Ascending aorta (tissue), 2 donors: ENCODE results near the gene TSEN2. TPM values are rescaled to one million over a fixed set of nuclear protein-coding genes. Genes with fewer than 3 reads are reported as not detected.
"Not testable (repeated sequence)": the region's sequence is repeated elsewhere in the genome, so short reads cannot be mapped to it uniquely, and the experiment has no call there.

Source experiments
- DNase-seq, 2 donors: peaks; one replicate each; pipeline ENCODE4 v3.0.0-alpha.2; 2019; ENCODE audit warnings: low spot score in 2 of 2
- H3K27ac ChIP-seq, 2 donors: fragments of 200-600 bp; sonication (generic); one replicate each; pipeline ENCODE4 v1.5.1; 2016 to 2017; ENCODE audit warnings: mild to moderate bottlenecking in 1 of 2
- H3K27me3 ChIP-seq: fragments of 200-600 bp; sonication (generic); one replicate; pipeline ENCODE4 v1.5.1; 2017
- H3K36me3 ChIP-seq, 2 donors: fragments of 200-600 bp; sonication (generic); one replicate each; pipeline ENCODE4 v1.5.1; 2016
- H3K4me1 ChIP-seq, 2 donors: fragments of 200-600 bp; sonication (generic); one replicate each; pipeline ENCODE4 v1.5.1; 2016 to 2017; ENCODE audit warnings: mild to moderate bottlenecking in 1 of 2
- H3K4me3 ChIP-seq, 2 donors: fragments of 200-600 bp; sonication (generic); one replicate each; pipeline ENCODE4 v1.5.1; 2016 to 2017; ENCODE audit warnings: mild to moderate bottlenecking in 1 of 2
- H3K9me3 ChIP-seq, 2 donors: fragments of 200-600 bp; sonication (generic); one replicate each; pipeline ENCODE4 v1.5.1; 2016
- CTCF ChIP-seq, 3 experiments: fragments of 200-600 bp in 2 of 3; fragments of 450-650 bp in 1 of 3; sonication (generic) in 2 of 3; IDR thresholded peaks; one replicate each; pipeline ENCODE4 v1.5.1; 2016 to 2019; ENCODE audit warnings: antibody characterized with exemption in 3 of 3, mild to moderate bottlenecking in 1 of 3, moderate library complexity in 1 of 3
- intact Hi-C: fragments of 100-400 bp; cut with DNase I; formaldehyde crosslinking; loops from one replicate; pipeline ENCODE4 v1.15.1; 2023
- total RNA-seq: library from RNA; depleted of rRNA; stranded (reverse); fragments of >200 nt; gene quantifications from one replicate; pipeline ENCODE4 v1.1.0, GENCODE V29; 2016

TSEN2 gene
- total RNA-seq, 1 donor from 2014 or later: 6.3 TPM

- intact Hi-C loops: no loop called here
- Histone ChIP-seq H3K4me3 (no peak overlapping the region), H3K4me1 (no peaks in the 10 kb centered on the region), H3K36me3 (peaks cover 17 to 27% of the 10 kb centered on the region in 2 donors), H3K9me3 (no peaks in the 10 kb centered on the region), H3K27me3 (no peaks in the 10 kb centered on the region), H3K27ac (no peak overlapping the region)
- TF ChIP-seq CTCF (IDR thresholded peaks at IDR 0.05): no peak
- DNase-seq: no peak
Measured at GRCh38 chr3:12527757-12528143, 43.5 kb downstream of the TSEN2 start.

- H3K27me3 ChIP-seq: no peaks in the 10 kb centered on the region
- H3K4me3 ChIP-seq: no peak overlapping the region
- peaks cover 17 to 24% of the 10 kb centered on the region in 2 donors for H3K36me3 ChIP-seq
- DNase-seq: no peak
- H3K4me1 ChIP-seq: no peaks in the 10 kb centered on the region
- intact Hi-C loops: no loop called here
- no peak for TF ChIP-seq CTCF (IDR thresholded peaks at IDR 0.05)
- H3K27ac ChIP-seq: no peak overlapping the region
- no peaks in the 10 kb centered on the region for H3K9me3 ChIP-seq
Measured at GRCh38 chr3:12532182-12532581, 47.9 kb downstream of the TSEN2 start.

GRCh38 chr3:12536423-12536822, 52.1 kb downstream of the TSEN2 start:
- H3K9me3 ChIP-seq: no peaks in the 10 kb centered on the region
- DNase-seq: no peak
- no peaks in the 10 kb centered on the region for H3K27me3 ChIP-seq
- intact Hi-C loops: no loop called here
- no peak overlapping the region for H3K4me3 ChIP-seq
- no peak overlapping the region for H3K27ac ChIP-seq
- no peak for TF ChIP-seq CTCF (IDR thresholded peaks at IDR 0.05)
- no peaks in the 10 kb centered on the region for H3K4me1 ChIP-seq
- H3K36me3 ChIP-seq: peaks cover 6 to 8% of the 10 kb centered on the region in 2 donors

- no peaks in the 10 kb centered on the region for H3K27me3 ChIP-seq
- H3K4me1 ChIP-seq: no peaks in the 10 kb centered on the region
- peak in 1 of 3 experiments; percentile 36 for TF ChIP-seq CTCF (IDR thresholded peaks at IDR 0.05)
- H3K9me3 ChIP-seq: no peaks in the 10 kb centered on the region
- H3K36me3 ChIP-seq: no peaks in the 10 kb centered on the region
- intact Hi-C loops: no loop called here
- H3K4me3 ChIP-seq: no peak overlapping the region
- no peak for DNase-seq
- no peak overlapping the region for H3K27ac ChIP-seq
Measured at GRCh38 chr3:12541625-12542024, 57.3 kb downstream of the TSEN2 start.

GRCh38 chr3:12543497-12543896, 59.2 kb downstream of the TSEN2 start:
- DNase-seq, H3K4me1 ChIP-seq, H3K36me3 ChIP-seq, H3K27me3 ChIP-seq, H3K4me3 ChIP-seq, intact Hi-C loops, H3K27ac ChIP-seq, H3K9me3 ChIP-seq: not testable (repeated sequence)

GRCh38 chr3:12544652-12545472, 60.6 kb downstream of the TSEN2 start:
- Histone ChIP-seq H3K9me3 (no peaks in the 10 kb centered on the region), H3K36me3 (no peaks in the 10 kb centered on the region), H3K4me1 (no peaks in the 10 kb centered on the region), H3K27me3 (no peaks in the 10 kb centered on the region), H3K27ac (no peak overlapping the region), H3K4me3 (no peak overlapping the region)
- DNase-seq: no peak
- intact Hi-C loops: no loop called here
- no peak for TF ChIP-seq CTCF (IDR thresholded peaks at IDR 0.05)
